ENCODE data around the gene NCOA1. TPM values are rescaled to one million over a fixed set of nuclear protein-coding genes. Genes with fewer than 3 reads are reported as not detected.

The NCOA1 gene
- polyA plus RNA-seq, 3 donors = 7.3 to 30.2 (median 10.2) TPM

- no peaks in the 10 kb centered on the region for H3K9me3 Mint-ChIP-seq
- Histone ChIP-seq H3K9me3 (replicated peaks in 1 of 2; ENCODE audit: control insufficient read depth in 1 of 2, insufficient read depth in 1 of 2, low read length in 2 of 2) (no peaks in the 10 kb centered on the region), H4K20me1 (ENCODE audit: insufficient read depth, low read length) (peaks cover 60% of the 10 kb centered on the region), H3K4me1 (ENCODE audit: control insufficient read depth in 1 of 2, insufficient read depth in 2 of 2, low read length in 2 of 2) (peaks cover 42 to 46% of the 10 kb centered on the region in 2 donors), H3K36me3 (replicated peaks in 1 of 2; ENCODE audit: control insufficient read depth in 1 of 2, insufficient read depth in 2 of 2, low read length in 2 of 2) (no peaks in the 10 kb centered on the region), H3K4me3 (replicated peaks in 1 of 3; ENCODE audit: low read depth in 2 of 3, low read length in 3 of 3) (peak overlapping the region in 2 of 3 experiments; percentile 22 to 85), H3K27me3 (ENCODE audit: control insufficient read depth in 2 of 2, insufficient read depth in 2 of 2, low read length in 2 of 2) (no peaks in the 10 kb centered on the region), H3K27ac (ENCODE audit: low read depth in 1 of 2, low read length in 2 of 2) (peak overlapping the region in 1 of 2 donors; percentile 77), H3K9ac (ENCODE audit: insufficient read depth, low read length, poor library complexity, severe bottlenecking) (no peak overlapping the region), H3K79me2 (ENCODE audit: insufficient read depth, low read length) (peaks cover 71% of the 10 kb centered on the region), H2AFZ (ENCODE audit: insufficient read depth, low read depth, low read length, poor library complexity, severe bottlenecking) (no peak overlapping the region), H3K4me2 (replicated peaks; ENCODE audit: extremely low read depth, low read length, poor library complexity, severe bottlenecking) (peak overlapping the region; percentile 89)
- H3K27me3 Mint-ChIP-seq (ENCODE audit: low read depth in 3 of 3) = peaks cover 0 to 3% (median 0%) of the 10 kb centered on the region in 3 donors
- DNase-seq = peak; percentile 34 to 74 (median 50)
- peak overlapping the region; percentile 83 to 94 (median 88) for H3K27ac Mint-ChIP-seq
- WGBS (ENCODE audit: insufficient coverage) = no CpG with 5 or more reads among the region's 1 CpG
- H3K4me3 Mint-ChIP-seq = peak overlapping the region; percentile 95 to 96
- no peaks in the 10 kb centered on the region for H3K36me3 Mint-ChIP-seq
- intact Hi-C loops (cut with micrococcal nuclease) = loop anchor here (5.0 kb wide), 2 partner anchors 36 to 41 kb away; no protein-coding TSS in a partner anchor
- H3K4me1 Mint-ChIP-seq = peaks cover 53% of the 10 kb centered on the region
- TF ChIP-seq CTCF (IDR thresholded peaks at IDR 0.05) = no peak
Observed at GRCh38 chr2:24493713-24494112, 2.7 kb downstream of the NCOA1 start.

- Histone ChIP-seq H3K27me3 (ENCODE audit: control insufficient read depth in 2 of 2, insufficient read depth in 2 of 2, low read length in 2 of 2) (no peaks in the 10 kb centered on the region), H2AFZ (ENCODE audit: insufficient read depth, low read depth, low read length, poor library complexity, severe bottlenecking) (no peak overlapping the region), H3K27ac (ENCODE audit: low read depth in 1 of 2, low read length in 2 of 2) (peak overlapping the region in 1 of 2 donors; percentile 77), H3K4me3 (replicated peaks in 1 of 3; ENCODE audit: low read depth in 2 of 3, low read length in 3 of 3) (peak overlapping the region in 1 of 3 experiments; percentile 85), H3K36me3 (replicated peaks in 1 of 2; ENCODE audit: control insufficient read depth in 1 of 2, insufficient read depth in 2 of 2, low read length in 2 of 2) (no peaks in the 10 kb centered on the region), H3K9ac (ENCODE audit: insufficient read depth, low read length, poor library complexity, severe bottlenecking) (no peak overlapping the region), H4K20me1 (ENCODE audit: insufficient read depth, low read length) (peaks cover 67% of the 10 kb centered on the region), H3K4me1 (ENCODE audit: control insufficient read depth in 1 of 2, insufficient read depth in 2 of 2, low read length in 2 of 2) (peaks cover 42 to 45% of the 10 kb centered on the region in 2 donors), H3K9me3 (replicated peaks in 1 of 2; ENCODE audit: control insufficient read depth in 1 of 2, insufficient read depth in 1 of 2, low read length in 2 of 2) (no peaks in the 10 kb centered on the region), H3K79me2 (ENCODE audit: insufficient read depth, low read length) (peaks cover 78% of the 10 kb centered on the region), H3K4me2 (replicated peaks; ENCODE audit: extremely low read depth, low read length, poor library complexity, severe bottlenecking) (peak overlapping the region; percentile 89)
- Mint-ChIP-seq H3K9me3 (no peaks in the 10 kb centered on the region), H3K4me3 (no peak overlapping the region), H3K27ac (peak overlapping the region in 6 of 7 donors; percentile 10 to 92 (median 86)), H3K36me3 (no peaks in the 10 kb centered on the region), H3K4me1 (peaks cover 51% of the 10 kb centered on the region), H3K27me3 (ENCODE audit: low read depth in 3 of 3) (peaks cover 0 to 3% (median 0%) of the 10 kb centered on the region in 3 donors)
- DNase-seq = no peak
- TF ChIP-seq CTCF (IDR thresholded peaks at IDR 0.05) = no peak
- 100% methylated on average over 2 of the region's 7 CpGs for WGBS (ENCODE audit: insufficient coverage)
- intact Hi-C loops (cut with micrococcal nuclease) = loop anchor here (5.0 kb wide), 2 partner anchors 37 to 42 kb away; no protein-coding TSS in a partner anchor
Observed at GRCh38 chr2:24494410-24494809, 3.4 kb downstream of the NCOA1 start.

All from CD14-positive monocyte (primary cell).